Measurements from ENCODE around the gene PDE2A.

DNA sequence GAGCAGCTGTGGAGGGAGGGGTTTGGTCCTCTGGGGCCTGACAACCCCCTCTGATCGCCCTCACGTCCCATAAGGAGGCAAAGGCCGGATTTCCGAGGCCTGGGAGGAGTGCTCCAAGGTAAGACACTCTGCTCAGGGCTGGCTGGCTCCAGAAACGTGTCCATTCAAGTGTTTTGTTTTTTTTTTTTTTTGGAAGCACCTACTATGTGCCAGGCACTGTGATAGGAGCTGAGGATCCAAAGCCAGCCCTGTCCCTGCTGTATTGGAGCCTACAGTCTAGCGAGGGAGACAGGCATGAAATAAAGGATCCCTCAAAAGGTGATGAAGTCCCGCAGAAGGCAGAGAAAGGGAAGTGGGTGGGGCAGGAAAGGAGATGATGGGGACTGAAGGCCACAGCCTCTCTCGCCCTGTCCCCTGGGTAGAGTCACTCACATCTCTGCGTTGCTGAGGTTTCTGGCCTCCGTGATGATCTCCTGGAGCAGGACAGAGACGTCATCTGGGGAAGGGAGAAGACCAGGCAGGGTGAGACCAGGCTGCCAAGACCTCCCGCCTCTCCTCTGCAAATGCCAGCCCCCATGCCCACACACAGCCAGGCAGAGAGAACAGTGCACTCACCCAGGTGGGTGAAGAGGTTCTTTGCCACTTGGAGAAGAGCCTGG is 89.2 kb downstream of the PDE2A start:
- TF ChIP-seq SUZ12 (IDR thresholded peaks at IDR 0.05; ENCODE audit: extremely low read depth, insufficient read depth, insufficient read length) (no peak), ZNF274 (IDR thresholded peaks at IDR 0.05; ENCODE audit: low read depth, low read length) (no peak), YY1 (IDR thresholded peaks at IDR 0.05; ENCODE audit: insufficient read depth, insufficient read length) (no peak)

Measured in NT2/D1 (cell line).